KMS-11 (cell line): ENCODE results near the gene TBC1D1.

Experiments used
- H2AFZ ChIP-seq: fragments of 200-600 bp; sonication (generic); 2 replicates; pipeline ENCODE4 v1.6.1; 2016; ENCODE audit warnings: antibody characterized with exemption, mixed run types, low read depth
- H3K27ac ChIP-seq: fragments of 200-600 bp; sonication (generic); 2 replicates; pipeline ENCODE4 v1.6.1; 2016; ENCODE audit warnings: mild to moderate bottlenecking, mixed run types
- H3K27me3 ChIP-seq: fragments of 200-600 bp; sonication (generic); 2 replicates; pipeline ENCODE4 v1.6.1; 2017; ENCODE audit warnings: mild to moderate bottlenecking, low read depth, mixed run types, moderate library complexity; ENCODE audit not compliant: insufficient read depth
- H3K36me3 ChIP-seq: fragments of 200-600 bp; sonication (generic); 2 replicates; pipeline ENCODE4 v1.6.1; 2017; ENCODE audit warnings: mild to moderate bottlenecking, mixed run types; ENCODE audit not compliant: insufficient read depth
- H3K4me1 ChIP-seq: fragments of 200-600 bp; sonication (generic); 2 replicates; pipeline ENCODE4 v1.6.1; 2016; ENCODE audit warnings: mild to moderate bottlenecking, low read depth, mixed run types; ENCODE audit not compliant: poor library complexity, severe bottlenecking
- H3K4me2 ChIP-seq: fragments of 200-600 bp; sonication (generic); 2 replicates; pipeline ENCODE4 v1.7.0; 2016; ENCODE audit warnings: mild to moderate bottlenecking, mixed run types
- H3K4me3 ChIP-seq: fragments of 200-600 bp; sonication (generic); IDR thresholded peaks from 2 replicates; pipeline ENCODE4 v1.6.1; 2017; ENCODE audit warnings: low read depth, low read length, mixed read lengths; ENCODE audit not compliant: insufficient read depth
- H3K79me2 ChIP-seq: fragments of 200-600 bp; sonication (generic); 2 replicates; pipeline ENCODE4 v1.6.1; 2016; ENCODE audit warnings: low read depth, mixed run types; ENCODE audit not compliant: insufficient read depth
- H3K9ac ChIP-seq: fragments of 200-600 bp; sonication (generic); 2 replicates; pipeline ENCODE4 v1.6.1; 2016; ENCODE audit warnings: mild to moderate bottlenecking, mixed run types
- H4K20me1 ChIP-seq: fragments of 200-600 bp; sonication (generic); 2 replicates; pipeline ENCODE4 v1.6.1; 2016; ENCODE audit warnings: mild to moderate bottlenecking, mixed run types; ENCODE audit not compliant: insufficient read depth
- TF ChIP-seq, protein P1 (sequence below): fragments of 200-600 bp; sonication (generic); conservative IDR thresholded peaks from 2 replicates; pipeline ENCODE4 v1.6.1; 2017; ENCODE audit warnings: low read depth, mild to moderate bottlenecking, antibody characterized with exemption, low read length, moderate library complexity, mixed read lengths

Gene TBC1D1

GRCh38 chr4:37928426-37929416, 37.8 kb downstream of the TBC1D1 start:
- no peaks in the 10 kb centered on the region for H3K36me3 ChIP-seq
- H3K9ac ChIP-seq = no peak overlapping the region
- no peak overlapping the region for H3K27ac ChIP-seq
- H4K20me1 ChIP-seq = no peaks in the 10 kb centered on the region
- no peaks in the 10 kb centered on the region for H3K27me3 ChIP-seq
- H3K79me2 ChIP-seq = no peaks in the 10 kb centered on the region
- no peaks in the 10 kb centered on the region for H3K4me1 ChIP-seq
- no peak overlapping the region for H3K4me3 ChIP-seq
- TF ChIP-seq, protein P1, sequence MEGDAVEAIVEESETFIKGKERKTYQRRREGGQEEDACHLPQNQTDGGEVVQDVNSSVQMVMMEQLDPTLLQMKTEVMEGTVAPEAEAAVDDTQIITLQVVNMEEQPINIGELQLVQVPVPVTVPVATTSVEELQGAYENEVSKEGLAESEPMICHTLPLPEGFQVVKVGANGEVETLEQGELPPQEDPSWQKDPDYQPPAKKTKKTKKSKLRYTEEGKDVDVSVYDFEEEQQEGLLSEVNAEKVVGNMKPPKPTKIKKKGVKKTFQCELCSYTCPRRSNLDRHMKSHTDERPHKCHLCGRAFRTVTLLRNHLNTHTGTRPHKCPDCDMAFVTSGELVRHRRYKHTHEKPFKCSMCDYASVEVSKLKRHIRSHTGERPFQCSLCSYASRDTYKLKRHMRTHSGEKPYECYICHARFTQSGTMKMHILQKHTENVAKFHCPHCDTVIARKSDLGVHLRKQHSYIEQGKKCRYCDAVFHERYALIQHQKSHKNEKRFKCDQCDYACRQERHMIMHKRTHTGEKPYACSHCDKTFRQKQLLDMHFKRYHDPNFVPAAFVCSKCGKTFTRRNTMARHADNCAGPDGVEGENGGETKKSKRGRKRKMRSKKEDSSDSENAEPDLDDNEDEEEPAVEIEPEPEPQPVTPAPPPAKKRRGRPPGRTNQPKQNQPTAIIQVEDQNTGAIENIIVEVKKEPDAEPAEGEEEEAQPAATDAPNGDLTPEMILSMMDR = no peak
- H2AFZ ChIP-seq = no peak overlapping the region
- H3K4me2 ChIP-seq = no peak overlapping the region

DNA sequence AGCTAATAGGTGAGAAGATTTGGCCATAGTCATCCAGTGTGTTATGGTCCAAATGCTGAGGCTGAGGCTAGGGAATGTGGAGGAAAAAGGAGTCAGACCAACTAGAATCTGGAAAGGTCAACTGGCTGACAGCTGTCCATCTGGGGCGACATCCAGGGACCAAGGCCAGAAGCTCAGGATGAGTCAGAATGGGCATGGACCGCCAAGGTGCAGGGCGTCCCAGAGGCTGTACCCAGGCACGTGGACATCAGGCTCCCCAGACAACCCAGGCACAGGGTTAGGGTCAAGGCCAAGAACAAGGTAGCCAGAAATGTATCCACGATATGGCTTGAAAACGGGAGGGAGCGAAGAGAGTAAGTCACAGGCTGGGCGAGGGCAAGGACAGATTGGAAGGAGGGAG, 43.2 kb downstream of the TBC1D1 start:
- Histone ChIP-seq H3K36me3 (no peaks in the 10 kb centered on the region), H3K4me3 (no peak overlapping the region), H3K79me2 (no peaks in the 10 kb centered on the region), H3K4me1 (no peaks in the 10 kb centered on the region), H3K27me3 (no peaks in the 10 kb centered on the region), H2AFZ (no peak overlapping the region), H3K27ac (no peak overlapping the region), H3K4me2 (no peak overlapping the region), H3K9ac (no peak overlapping the region), H4K20me1 (no peaks in the 10 kb centered on the region)
- TF ChIP-seq, protein P1 = no peak

GRCh38 chr4:37934609-37935008, 43.7 kb downstream of the TBC1D1 start:
- Histone ChIP-seq H3K9ac (no peak overlapping the region), H3K4me2 (no peak overlapping the region), H3K36me3 (no peaks in the 10 kb centered on the region), H3K27ac (no peak overlapping the region), H4K20me1 (no peaks in the 10 kb centered on the region), H3K4me3 (no peak overlapping the region), H2AFZ (no peak overlapping the region), H3K79me2 (no peaks in the 10 kb centered on the region), H3K4me1 (no peaks in the 10 kb centered on the region), H3K27me3 (no peaks in the 10 kb centered on the region)
- TF ChIP-seq, protein P1 = no peak

DNA sequence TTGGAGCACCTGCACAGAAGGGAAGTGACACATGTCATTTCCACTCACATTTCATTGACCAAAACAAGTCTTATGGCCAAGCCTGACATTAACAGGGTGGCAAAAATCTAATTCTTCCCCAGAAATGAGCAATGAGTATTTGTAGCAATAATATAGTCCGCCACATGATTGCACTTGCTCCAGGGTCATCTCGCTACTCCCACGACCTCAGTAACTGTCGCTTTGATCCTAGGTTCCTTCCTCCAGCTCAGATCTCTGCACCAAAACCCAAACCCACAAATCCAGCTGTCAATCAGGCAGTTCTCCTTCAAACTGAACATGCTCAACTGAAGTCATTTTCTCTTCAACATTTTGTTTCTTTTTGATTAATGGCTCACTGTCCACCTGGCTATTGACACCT, 44.1 kb downstream of the TBC1D1 start:
- no peaks in the 10 kb centered on the region for H4K20me1 ChIP-seq
- no peaks in the 10 kb centered on the region for H3K36me3 ChIP-seq
- H3K27me3 ChIP-seq = no peaks in the 10 kb centered on the region
- no peak overlapping the region for H3K9ac ChIP-seq
- no peaks in the 10 kb centered on the region for H3K4me1 ChIP-seq
- H3K4me2 ChIP-seq = no peak overlapping the region
- no peak overlapping the region for H3K27ac ChIP-seq
- TF ChIP-seq, protein P1 = no peak
- H2AFZ ChIP-seq = no peak overlapping the region
- H3K79me2 ChIP-seq = no peaks in the 10 kb centered on the region
- H3K4me3 ChIP-seq = no peak overlapping the region
